ENCODE measurements around the gene MRPL37. TPM values are rescaled to one million over a fixed set of nuclear protein-coding genes. Genes with fewer than 3 reads are reported as not detected.
A peak's percentile ranks its signal among the peaks of the same experiment; 100 is the strongest.
"Not testable (repeated sequence)": the region's sequence is repeated elsewhere in the genome, so short reads cannot be mapped to it uniquely, and the experiment has no call there.

The MRPL37 gene
- total RNA-seq, 1 experiment from 2014 or later, result 136 TPM

DNA sequence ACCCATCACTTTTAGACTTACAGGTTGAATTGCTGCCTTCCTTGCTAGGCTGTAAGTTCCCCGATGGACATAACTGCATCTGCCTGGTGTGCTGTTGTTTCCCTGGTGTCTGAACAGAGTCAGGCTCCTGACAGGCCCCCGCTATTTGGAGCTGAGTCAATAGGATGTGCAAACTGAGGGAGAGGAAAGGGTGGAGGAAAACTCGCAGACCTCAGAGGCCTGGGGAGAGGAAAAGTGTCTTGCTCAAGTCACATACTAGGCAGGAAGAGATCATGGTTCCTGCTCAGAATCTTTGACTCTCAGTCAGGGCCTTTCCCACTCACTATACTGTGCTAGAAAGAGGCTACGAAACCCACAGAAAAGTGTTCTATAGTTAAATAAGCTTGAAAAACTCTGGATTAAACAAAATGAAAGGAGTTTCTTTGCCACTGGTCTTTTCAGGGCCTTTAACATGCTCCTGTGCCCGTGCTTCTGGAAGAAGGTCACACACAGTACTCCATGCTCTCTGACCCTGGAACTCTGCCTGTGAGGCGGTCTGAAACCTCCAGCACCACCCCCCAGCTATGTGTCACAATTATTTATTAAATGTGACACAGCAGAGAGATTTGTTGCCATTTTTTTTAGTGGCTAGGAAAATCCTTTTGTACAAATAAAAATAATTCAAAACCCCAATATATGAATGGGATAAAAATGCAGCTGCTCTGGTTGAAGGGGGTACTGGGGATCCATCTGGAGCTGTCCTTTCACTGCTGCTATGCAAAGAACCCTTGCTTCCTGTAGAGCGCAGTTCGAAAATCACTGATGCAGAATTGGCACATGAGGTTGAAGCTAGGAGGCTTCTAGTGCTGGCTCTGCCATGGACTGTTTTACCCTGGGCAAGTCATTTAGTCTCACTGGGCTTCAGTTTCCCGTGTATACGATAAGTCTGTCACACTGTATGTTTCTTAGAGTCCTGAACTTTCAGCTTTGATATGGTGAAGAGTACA lies 27.1 kb upstream of the MRPL37 start:
- DNase-seq (ENCODE audit: low read depth), result no peak

DNA sequence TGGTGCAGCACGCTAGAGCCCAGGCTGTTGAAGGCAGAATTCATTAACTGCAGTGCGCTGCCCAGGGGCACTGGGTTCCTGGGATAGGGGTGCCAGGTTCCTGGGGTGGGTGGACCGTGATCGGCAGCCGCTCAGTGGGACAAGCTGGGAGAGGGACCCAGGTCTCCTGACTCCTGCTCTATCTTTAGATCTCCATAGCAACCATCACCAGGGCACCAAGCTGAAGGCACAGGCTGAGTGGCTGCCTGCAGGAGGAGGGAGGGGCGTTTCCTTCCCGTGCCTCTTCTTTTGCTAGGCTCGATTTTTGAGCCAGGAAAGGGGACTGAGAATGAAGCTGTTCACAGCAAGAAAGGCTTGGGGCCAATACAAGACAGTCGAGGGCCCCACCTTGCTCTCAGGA lies 26.3 kb upstream of the MRPL37 start:
- no peak for DNase-seq (ENCODE audit: low read depth)

DNA sequence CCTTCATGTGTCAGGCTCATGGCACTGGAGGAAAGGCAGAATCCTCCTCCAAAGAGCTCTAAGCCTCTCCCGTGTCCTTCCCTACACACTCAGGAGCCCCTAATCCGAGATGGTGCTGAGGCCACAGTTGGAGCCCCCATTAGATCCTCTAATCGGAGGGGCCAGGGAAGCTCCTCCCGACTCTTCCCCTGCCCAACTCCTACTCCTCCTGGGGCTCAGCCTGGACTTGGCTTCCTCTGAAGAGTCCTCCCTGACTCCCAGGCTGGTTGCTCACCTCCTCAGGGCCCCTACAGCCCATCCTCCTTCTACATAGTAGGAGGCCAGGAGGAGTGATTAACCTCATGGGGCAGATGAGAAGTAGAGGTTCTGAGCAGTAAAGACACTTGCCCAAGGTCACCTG lies 25.9 kb upstream of the MRPL37 start:
- DNase-seq (ENCODE audit: low read depth), result no peak

DNA sequence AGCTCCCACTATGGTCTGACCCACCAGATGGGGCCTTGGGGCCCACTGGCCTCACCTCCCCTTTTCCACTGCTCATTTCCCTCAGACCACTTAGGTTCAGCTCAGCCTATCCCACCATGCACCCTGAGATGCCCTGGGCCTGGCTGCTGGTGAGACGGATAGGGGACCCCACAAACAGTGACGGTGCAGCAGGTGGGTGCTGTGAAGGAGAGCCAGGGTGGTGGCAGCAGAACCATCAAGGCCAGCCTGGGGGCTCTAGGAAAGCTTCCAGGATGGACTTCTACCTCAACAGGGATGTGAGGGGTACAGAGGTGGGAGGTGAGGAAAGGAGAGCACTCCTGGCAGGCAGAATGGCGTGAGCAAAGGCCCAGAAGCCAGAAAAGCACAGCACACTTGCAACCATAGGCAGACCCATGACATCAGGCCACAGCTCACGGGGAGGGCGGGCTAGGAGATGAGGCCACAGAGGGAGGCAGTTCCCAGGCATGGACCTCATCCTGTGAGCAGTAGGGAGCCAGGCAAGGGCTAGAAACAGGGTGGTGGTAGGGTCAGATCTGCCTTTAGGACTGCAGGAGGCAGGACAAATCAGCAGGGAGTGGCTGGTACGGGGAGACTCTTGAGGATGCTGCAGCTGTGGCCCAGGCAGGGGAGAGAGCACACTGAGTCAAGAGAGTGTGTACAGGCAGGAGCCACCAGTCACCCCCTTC lies 23.2 kb upstream of the MRPL37 start:
- DNase-seq (ENCODE audit: low read depth), result no peak

DNA sequence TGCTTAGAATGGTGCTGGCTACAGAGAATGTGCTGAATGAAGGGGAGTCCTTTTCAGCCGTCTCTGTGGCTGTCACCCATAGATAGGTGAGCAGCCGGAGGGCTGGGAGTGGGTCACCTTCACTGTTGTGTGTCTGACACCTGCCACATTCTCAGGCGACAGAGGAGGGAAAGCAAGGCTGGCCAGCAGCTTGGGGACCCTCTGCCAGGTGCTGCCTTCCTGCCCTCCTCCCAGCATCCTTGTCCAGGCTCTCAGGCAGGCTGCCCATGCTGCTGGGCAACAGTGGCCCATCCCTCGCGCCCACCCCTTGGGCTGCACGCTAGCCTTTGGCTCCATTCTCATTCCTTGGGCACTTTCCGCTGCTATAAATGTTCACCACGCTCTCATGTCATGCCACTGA lies 22.2 kb upstream of the MRPL37 start:
- DNase-seq (ENCODE audit: low read depth), result no peak

DNA sequence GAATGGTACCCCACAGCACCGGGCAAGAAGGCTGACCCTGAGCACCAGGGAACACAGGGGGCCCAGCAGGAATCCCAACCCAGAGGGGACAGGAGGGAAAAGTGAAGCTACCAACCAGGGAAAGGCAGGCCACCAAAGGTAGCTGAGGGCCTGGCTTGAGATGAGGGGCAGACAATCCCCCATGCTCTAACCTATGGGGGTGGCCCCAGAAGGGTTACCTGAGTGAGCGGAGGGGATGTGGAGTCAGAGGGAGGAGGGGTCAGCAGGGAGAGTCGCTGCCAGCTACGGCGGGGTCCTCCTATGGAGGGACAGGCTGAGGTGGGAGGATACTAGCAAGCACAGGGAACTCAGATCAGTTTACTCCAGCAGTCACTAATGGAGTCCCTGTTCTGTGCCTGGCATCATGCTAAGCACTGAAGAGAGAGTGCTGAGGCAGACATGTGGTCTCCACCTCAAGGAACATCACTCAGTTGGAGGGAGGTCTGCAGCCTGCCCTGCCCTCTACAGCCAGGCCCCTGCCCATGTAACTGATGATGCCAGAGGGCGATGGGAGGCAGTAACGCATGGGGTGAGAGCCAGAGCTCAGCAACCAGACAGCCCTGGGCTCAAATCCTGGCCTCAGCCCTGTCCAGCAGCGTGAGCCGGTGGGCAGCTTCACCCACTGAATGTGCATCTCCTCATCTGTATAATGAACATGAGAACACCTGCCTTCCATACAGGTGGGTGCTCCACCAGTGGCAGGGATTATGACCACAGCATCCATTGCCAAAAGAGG lies 21.5 kb upstream of the MRPL37 start:
- DNase-seq (ENCODE audit: low read depth), result no peak

DNA sequence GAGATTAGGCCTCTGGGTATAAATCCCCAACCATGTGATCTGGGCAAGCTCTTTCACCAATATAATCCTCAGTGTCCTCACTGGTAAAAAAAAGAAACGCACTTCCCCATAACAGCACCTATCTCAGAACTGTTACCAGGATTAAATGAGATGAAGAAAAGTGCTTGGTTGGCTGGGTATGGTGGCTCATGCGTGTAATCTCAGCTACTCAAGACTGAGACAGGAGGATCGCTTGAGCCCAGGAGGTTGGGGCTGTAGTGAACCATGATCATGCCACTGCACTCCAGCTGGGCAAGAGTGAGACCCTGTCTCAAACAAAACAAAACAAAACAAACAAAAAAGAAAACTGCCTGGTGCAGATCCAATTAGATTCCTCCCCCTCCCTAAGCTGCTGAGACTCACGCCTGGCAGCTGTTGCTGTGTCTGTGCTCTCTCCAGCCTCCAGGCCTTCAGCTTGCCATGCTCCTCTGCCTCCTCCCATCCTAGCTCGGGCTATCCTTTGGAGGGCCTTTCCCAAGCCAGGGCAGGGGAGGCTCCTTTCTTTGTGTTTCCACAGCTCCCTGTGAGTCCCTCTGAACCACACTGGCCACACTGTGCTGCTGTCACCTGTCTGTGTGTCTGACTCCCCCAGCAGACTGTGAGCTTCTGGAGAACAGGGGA lies 19.1 kb upstream of the MRPL37 start:
- no peak for DNase-seq (ENCODE audit: low read depth)

DNA sequence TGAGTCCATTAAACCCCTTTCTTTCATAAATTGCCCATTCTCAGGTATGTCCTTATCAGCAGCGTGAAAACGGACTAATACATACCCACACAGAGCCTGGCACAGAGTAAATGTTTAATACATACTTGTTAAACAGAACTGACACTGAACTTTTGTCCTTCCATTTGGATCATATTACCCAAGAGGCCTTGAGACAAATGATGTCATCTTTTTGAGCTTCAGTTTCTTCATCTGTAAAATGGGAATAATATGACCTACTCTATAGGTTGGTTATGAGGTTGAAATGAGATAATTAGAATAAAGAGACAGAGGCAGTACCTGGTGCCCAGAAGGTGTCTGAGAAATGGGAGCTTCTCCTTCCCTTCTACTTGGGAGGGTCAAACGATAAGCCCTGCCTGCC lies 13.9 kb upstream of the MRPL37 start:
- no peak for DNase-seq (ENCODE audit: low read depth)

DNA sequence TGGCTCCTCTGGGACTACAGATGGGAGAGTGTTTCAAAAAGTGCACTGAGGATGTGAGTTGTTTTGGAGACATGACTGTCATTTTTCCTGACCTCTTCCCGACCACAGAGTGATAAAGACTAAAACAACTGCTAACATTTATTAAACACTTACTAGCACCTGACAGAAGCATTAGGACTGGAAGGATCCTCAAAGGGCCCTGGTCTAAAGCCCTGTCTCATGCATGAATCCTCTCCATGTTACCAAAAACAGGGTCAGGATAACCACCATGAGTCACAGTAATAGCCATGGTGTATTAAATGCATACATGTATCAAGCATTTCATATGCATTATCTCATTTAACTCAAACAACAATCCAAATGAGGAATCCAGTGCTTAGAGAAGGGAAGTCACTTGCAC lies 11.7 kb upstream of the MRPL37 start:
- DNase-seq (ENCODE audit: low read depth), result peak; percentile 50

DNA sequence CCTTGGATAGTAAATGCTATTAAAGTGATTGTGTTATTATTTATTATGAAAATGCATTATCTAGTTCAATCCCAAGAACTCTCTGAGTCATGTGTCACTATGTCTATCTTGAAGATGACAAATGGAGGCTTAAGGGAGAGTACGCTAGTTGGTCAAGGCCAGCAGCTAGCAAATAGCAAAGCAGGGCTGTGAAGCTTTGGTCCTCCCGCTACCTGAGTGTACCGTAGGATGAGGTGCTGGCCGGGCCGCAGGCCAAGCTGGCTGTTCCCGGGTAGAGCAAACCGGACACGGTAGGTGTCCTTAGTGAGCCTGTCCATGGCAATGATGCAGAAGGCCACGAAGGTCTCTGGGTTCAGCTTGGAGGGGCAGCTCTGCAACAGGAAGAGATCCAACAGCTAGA lies 9.4 kb upstream of the MRPL37 start:
- no peak for DNase-seq (ENCODE audit: low read depth)

DNA sequence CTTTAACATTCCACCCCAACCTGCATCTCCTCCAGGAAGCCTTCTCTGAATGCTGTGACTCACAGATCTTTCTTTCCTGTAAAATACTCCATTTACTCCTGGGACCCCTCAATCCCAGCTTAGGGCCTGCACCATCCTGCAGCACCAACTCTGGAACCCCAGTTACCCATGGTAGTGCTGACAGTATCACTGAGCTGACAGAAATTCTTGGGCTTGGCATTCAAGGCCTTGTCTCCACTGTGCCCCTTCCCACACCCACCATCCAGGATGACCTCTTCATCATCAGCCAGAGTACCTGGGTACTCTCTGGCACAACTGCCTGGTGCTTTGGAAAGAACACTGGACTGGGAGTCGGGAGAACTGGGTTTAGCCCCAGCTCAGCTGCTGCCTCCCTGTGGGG lies 8.4 kb upstream of the MRPL37 start:
- DNase-seq (ENCODE audit: low read depth), result no peak

DNA sequence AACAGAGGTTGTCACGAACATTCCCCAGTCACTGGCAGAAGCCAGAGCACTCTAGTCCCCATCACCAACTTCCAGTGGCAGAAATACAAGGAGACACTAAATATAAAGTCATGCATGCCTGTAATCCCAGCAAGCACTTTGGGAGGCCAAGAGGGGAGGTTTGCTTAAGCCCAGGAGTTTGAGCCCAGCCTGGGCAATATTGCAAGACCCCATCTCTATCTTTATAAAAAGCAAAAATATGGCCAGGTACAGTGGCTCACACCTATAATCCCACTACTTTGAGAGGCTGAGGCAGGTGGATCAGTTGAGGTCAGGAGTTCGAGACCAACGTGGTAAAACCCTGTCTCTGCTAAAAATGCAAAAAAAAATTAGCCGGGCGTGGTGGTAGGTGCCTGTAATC lies 6.5 kb upstream of the MRPL37 start:
- DNase-seq (ENCODE audit: low read depth), result no peak

DNA sequence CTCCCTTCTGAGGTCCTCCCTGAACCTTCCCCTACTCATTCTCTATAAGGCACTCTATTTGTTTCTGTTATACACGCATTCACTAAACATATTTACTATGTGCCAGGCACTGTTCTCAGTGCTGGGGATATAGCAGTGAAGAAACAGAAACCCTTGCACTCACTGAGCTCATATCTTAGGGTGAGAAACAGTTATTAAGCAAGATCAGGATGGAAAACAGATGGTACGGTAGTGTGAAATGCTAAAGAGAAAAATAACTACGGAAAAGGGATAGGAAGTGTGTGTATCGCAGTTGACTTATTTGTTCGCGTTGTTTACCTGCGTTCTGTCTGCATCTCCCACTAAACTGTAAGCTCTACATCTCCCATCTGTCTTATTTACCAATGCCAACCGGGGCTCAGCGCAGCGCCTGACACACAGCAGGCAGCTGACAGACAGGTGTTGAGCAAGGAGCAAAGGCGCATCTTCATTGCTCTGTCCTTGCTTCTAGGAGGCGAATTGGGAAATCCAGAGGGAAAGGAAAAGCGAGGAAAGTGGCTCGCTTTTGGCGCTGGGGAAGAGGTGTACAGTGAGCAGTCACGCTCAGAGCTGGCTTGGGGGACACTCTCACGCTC lies 709 bp upstream of the MRPL37 start:
- DNase-seq (ENCODE audit: low read depth), result no peak

DNA sequence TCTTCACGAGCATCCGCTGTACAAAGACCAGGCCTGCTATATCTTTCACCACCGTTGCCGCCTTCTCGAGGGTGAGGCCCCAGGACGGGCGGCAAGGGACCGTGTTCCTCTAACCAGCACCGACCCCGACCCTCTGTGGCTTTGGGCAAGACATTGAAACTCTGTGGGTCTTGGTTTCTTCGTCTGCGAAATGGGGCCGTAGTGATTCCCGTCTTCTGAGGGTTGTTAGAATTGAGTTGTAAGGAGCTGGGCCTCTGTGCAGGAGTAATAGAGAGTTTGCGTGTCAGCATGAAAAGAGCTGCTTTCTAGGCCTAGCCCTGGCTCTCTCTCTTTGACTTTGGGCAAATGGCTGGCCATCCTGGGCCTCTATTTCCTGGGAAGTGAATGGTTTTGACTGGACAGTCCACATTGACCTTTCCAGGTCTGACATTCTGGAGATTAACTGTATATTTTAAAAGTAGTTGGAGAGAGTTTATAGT lies 591 bp downstream of the MRPL37 start:
- DNase-seq (ENCODE audit: low read depth), result peak; percentile 11

DNA sequence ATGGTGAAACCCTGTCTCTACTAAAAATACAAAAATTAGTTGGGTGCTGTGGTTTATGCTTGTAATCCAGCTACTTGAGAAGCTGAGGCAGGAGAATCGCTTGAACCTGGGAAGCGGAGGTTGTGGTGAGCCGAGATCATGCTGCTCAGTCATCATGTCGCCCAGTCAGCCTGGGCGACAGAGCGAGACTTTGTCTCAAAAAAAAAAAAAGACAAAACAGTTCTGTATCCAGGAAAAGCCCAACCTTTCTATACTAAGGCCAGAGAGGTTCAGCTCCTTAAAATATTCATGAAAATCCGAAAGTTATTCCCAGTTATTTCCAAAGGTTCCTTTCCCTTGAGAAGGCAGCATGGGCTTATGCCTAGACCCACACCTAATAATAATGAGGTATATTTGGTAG lies 4.2 kb downstream of the MRPL37 start:
- DNase-seq (ENCODE audit: low read depth), result no peak

DNA sequence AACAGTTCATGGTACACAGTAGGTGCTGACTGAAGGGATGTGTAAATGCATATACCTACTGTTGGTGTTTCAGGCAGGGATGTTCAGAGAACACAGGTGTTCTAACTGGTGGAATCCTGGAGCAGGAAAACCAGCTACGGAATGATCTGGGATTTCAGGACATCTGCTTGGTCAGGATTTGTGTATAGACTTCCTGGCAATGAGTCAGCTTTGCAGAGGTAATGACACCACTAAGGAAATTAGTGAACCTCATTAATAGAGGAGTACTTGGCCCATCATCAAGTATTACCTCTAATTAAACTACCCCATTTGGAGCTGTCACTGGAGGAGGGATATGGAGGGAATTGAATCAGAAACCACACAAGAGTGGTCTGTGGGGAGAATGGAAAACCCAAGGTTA lies 7.3 kb downstream of the MRPL37 start:
- no peak for DNase-seq (ENCODE audit: low read depth)

DNA sequence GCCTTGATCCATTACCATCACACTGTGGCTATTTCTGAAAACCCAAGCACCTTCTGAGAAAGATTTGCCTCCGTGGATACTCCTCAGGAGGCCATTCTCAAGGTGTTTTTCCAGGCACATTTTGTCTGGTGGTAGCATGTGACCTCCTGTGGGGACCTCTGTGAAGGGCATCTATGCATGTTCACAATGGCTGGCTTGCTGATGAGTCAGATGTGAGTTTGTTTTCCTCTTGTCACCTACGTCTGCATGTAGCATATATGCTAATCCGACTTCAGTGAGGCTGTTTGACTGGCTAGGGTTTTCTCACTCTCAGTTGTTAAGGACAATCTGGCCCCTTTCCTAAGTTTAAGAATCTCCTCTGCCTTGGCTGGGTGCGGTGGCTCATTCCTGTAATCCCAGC lies 7.9 kb downstream of the MRPL37 start:
- not testable (repeated sequence) for DNase-seq (ENCODE audit: low read depth)

DNA sequence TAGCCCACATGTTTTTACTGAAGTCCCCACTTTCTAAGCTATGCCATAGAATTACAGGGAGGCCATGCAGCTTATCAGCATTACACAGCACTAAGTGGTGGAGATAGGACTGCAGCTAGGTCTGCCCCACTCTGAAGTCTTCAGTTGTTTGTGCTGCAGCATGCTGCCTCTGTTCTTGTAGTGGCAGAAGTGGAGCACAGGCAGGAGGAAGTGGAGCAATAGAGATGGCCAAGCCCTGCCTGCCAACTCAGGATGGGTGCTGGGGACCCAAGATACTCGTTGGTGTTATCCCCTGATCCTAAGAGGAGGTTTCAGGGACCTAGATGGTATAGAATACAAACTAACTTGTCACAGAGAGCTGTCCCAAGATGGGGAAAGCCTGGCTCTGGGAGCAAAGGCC lies 12.9 kb downstream of the MRPL37 start:
- no peak for DNase-seq (ENCODE audit: low read depth)

DNA sequence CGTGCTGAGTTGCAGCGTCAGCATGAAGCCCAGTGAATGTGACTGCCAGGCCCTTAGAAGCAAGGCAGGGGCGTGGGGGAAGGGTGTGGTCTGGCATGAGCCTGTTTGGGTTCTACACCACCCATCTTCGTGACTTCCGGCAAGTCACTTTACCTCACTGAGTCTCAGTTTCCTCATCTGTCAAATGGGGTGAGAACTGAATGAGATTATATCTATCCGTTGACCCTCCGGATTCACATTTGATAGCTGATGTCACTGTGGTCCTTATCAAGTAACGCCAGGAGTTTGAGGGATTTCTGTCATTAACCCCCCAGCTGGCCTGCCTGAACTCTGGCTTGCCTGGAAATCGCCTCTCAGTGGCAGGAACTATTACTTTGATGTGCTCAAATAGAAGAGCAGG lies 15.6 kb downstream of the MRPL37 start:
- DNase-seq (ENCODE audit: low read depth), result no peak

DNA sequence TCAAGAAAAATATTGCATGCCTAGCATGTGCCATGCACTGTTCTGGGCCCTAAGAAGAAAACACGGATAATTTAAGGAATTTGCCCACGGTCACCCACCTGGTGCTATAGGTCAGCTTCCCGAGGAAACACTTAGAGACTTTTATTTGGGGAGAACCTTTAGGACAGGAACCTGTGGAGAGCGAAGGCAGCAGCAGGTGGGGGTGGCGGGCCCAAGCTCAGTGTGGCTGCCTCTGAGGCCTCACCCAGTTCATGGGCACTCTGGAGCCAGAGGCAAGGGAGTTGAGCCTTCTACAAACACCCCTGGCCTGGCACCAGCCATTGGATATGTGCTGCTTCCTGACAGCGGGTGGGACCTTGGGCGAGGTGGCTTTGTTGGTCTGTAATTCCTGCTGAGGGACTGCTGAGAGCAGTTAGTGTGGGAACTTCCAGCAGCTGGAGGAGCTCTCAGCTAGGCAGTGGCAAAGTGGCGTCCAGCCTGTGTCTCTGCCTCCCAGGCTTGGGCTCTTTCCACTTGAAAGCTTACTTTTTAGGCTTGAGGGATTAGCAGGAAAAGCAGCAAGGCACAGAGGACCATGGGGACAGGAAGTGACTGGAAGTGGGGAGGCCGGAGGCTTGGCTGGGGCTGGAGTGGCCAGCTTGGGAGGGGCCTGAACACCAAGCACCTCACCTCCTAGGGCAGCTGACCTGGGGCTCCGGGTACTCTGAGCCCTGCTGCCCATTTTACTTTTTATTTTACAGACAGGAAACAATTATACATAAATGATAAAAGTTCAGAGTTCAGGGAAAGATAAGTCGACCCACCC lies 19.1 kb downstream of the MRPL37 start:
- DNase-seq (ENCODE audit: low read depth), result peak; percentile 24
